Upper lobe of right lung (tissue), 1 donor: ENCODE data around the gene RBPMS2. TPM values are rescaled to one million over a fixed set of nuclear protein-coding genes. Genes with fewer than 3 reads are reported as not detected.

Experiments used
- ATAC-seq: fragments of 200-7000 bp; cut with Tn5 transposase; one replicate; pipeline ENCODE4 v1.9.1; 2020; ENCODE audit warnings: mild to moderate bottlenecking, moderate library complexity
- DNase-seq: peaks from one replicate; pipeline ENCODE4 v3.0.0-alpha.2; 2020
- H3K27ac ChIP-seq: fragments of 200-600 bp; one replicate; pipeline ENCODE4 v1.8.0; 2022
- H3K27me3 ChIP-seq: fragments of 200-600 bp; one replicate; pipeline ENCODE4 v1.8.0; 2022; ENCODE audit warnings: mild to moderate bottlenecking
- H3K36me3 ChIP-seq: fragments of 200-600 bp; one replicate; pipeline ENCODE4 v1.8.0; 2022
- H3K4me1 ChIP-seq: fragments of 200-600 bp; one replicate; pipeline ENCODE4 v1.8.0; 2022
- H3K4me3 ChIP-seq: fragments of 200-600 bp; one replicate; pipeline ENCODE4 v1.8.0; 2022; ENCODE audit warnings: mild to moderate bottlenecking
- H3K9me3 ChIP-seq: fragments of 200-600 bp; one replicate; pipeline ENCODE4 v1.8.0; 2022
- intact Hi-C: fragments of 100-400 bp; cut with DNase I; formaldehyde crosslinking; loops from one replicate; pipeline ENCODE4 v1.11.0; 2022
- total RNA-seq: library from RNA; stranded (reverse); fragmentation: NEBNext Ultra II Directional; extraction: Animal tissue kit (Norgen Biotek cat#: 25700); gene quantifications from one replicate; pipeline ENCODE4 v1.2.1, GENCODE V29; 2021
- TF ChIP-seq, protein P1 (sequence below): fragments of 200-600 bp; IDR thresholded peaks from one replicate; pipeline ENCODE4 v1.8.0; 2022; ENCODE audit warnings: antibody characterized with exemption
- donor health status: DM: no; HTN: yes; CAD: no; lungs with severe emphysema.

Gene RBPMS2
- total RNA-seq, 1 donor from 2014 or later: 4.5 TPM

DNA sequence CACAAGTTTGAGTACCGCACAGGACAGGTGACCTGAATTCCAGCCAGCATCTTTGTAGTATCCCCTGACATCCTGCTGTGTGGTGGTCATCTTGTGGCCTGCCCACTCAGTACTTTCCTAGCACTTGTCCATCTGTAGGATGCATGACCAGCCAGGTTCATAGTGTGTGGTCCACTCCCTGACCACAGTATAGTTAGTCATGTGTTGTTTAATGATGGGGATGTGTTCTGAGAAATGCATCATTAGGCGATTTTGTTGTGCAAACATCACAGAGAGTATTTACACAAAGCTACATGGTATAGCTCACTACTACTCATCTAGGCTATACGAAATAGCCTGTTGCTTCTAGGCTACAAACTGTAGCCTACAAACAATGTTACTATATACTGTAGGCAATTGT is 16.9 kb upstream of the RBPMS2 start:
- H3K27ac ChIP-seq: no peak overlapping the region
- DNase-seq: no peak
- no peaks in the 10 kb centered on the region for H3K9me3 ChIP-seq
- H3K4me1 ChIP-seq: no peaks in the 10 kb centered on the region
- no peaks in the 10 kb centered on the region for H3K36me3 ChIP-seq
- intact Hi-C loops: no loop called here
- H3K27me3 ChIP-seq: no peaks in the 10 kb centered on the region
- H3K4me3 ChIP-seq: no peak overlapping the region
- TF ChIP-seq, protein P1, sequence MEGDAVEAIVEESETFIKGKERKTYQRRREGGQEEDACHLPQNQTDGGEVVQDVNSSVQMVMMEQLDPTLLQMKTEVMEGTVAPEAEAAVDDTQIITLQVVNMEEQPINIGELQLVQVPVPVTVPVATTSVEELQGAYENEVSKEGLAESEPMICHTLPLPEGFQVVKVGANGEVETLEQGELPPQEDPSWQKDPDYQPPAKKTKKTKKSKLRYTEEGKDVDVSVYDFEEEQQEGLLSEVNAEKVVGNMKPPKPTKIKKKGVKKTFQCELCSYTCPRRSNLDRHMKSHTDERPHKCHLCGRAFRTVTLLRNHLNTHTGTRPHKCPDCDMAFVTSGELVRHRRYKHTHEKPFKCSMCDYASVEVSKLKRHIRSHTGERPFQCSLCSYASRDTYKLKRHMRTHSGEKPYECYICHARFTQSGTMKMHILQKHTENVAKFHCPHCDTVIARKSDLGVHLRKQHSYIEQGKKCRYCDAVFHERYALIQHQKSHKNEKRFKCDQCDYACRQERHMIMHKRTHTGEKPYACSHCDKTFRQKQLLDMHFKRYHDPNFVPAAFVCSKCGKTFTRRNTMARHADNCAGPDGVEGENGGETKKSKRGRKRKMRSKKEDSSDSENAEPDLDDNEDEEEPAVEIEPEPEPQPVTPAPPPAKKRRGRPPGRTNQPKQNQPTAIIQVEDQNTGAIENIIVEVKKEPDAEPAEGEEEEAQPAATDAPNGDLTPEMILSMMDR: no peak
- no peak for ATAC-seq

- Histone ChIP-seq H3K4me1 (no peaks in the 10 kb centered on the region), H3K27ac (no peak overlapping the region), H3K27me3 (no peaks in the 10 kb centered on the region), H3K9me3 (no peaks in the 10 kb centered on the region), H3K36me3 (no peaks in the 10 kb centered on the region), H3K4me3 (no peak overlapping the region)
- intact Hi-C loops: no loop called here
- ATAC-seq (no peak), DNase-seq (no peak)
- TF ChIP-seq, protein P1: no peak
Measured at GRCh38 chr15:64791401-64791800, 16.0 kb upstream of the RBPMS2 start.

DNA sequence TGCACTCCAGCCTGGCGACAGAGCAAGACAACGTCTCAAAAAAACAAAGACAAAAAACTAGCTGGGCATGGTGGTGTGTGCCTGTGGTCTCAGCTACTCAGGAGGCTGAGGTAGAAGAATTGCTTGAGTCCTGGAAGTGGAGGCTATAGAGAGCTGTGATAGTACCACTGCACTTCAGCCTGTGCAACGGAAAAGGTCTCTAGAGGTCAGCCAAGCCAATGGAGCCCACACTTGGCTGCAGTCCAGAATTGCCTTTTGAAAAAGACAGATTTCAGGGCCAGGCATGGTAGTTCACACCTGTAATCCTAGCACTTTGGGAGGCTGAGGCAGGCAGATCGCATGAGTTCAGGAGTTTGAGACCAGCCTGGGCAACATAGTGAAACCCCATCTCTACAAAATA is 8.4 kb upstream of the RBPMS2 start:
- ATAC-seq: no peak
- Histone ChIP-seq H3K4me1 (no peaks in the 10 kb centered on the region), H3K36me3 (no peaks in the 10 kb centered on the region), H3K9me3 (no peaks in the 10 kb centered on the region), H3K4me3 (no peak overlapping the region), H3K27ac (no peak overlapping the region), H3K27me3 (no peaks in the 10 kb centered on the region)
- intact Hi-C loops: no loop called here
- TF ChIP-seq, protein P1: no peak
- DNase-seq: no peak

DNA sequence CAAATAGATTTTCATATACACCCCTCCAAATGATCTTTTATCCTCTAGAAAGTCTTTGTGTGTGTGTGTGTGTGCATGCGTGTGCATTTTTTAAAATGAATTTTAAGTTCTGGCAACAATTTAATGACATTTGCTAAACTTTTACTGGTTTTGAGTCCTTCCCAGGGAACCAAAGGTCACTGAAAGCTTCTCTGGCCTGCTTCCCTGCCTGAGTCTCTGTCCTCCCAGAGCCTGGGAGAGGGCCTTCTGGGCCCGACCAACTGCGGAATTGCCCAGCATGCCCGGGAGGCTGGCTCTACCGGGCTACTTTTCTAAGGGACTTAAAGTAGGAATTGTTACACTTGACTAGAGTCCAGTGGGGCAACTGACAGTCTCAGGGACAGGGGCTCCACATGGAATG is 7.4 kb upstream of the RBPMS2 start:
- H3K27ac ChIP-seq: no peak overlapping the region
- H3K4me3 ChIP-seq: no peak overlapping the region
- no peaks in the 10 kb centered on the region for H3K9me3 ChIP-seq
- H3K27me3 ChIP-seq: no peaks in the 10 kb centered on the region
- ATAC-seq (no peak), DNase-seq (no peak)
- no peaks in the 10 kb centered on the region for H3K36me3 ChIP-seq
- no peaks in the 10 kb centered on the region for H3K4me1 ChIP-seq
- intact Hi-C loops: no loop called here
- TF ChIP-seq, protein P1: no peak

DNA sequence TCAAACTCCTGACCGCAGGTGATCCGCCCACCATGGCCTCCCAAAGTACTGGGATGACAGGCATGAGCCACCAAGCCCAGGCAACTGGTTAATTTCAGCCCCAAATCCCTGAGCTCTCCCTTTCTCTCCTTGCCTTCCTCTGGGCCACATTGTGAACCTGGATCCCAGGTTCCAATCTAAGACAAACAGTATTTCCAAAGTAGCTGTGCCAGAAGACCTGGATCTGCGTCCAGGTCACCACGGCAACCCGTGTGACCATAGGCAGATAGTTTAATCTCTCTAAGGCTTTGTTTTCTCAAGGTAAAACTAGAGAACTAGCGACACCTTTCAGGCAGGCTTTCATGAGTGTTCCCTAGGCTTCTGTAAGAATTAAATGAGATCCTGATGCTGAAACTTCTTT is 5.9 kb upstream of the RBPMS2 start:
- Histone ChIP-seq H3K9me3 (no peaks in the 10 kb centered on the region), H3K36me3 (no peaks in the 10 kb centered on the region), H3K27ac (no peak overlapping the region), H3K4me3 (no peak overlapping the region), H3K4me1 (peaks cover under 1% of the 10 kb centered on the region), H3K27me3 (peaks cover 4% of the 10 kb centered on the region)
- ATAC-seq (no peak), DNase-seq (no peak)
- TF ChIP-seq, protein P1: no peak
- intact Hi-C loops: no loop called here

GRCh38 chr15:64780600-64781156 is 5.3 kb upstream of the RBPMS2 start:
- Histone ChIP-seq H3K36me3 (no peaks in the 10 kb centered on the region), H3K27me3 (peaks cover 10% of the 10 kb centered on the region), H3K27ac (no peak overlapping the region), H3K4me3 (no peak overlapping the region), H3K9me3 (no peaks in the 10 kb centered on the region), H3K4me1 (peaks cover 5% of the 10 kb centered on the region)
- ATAC-seq (no peak), DNase-seq (no peak)
- TF ChIP-seq, protein P1: no peak
- intact Hi-C loops: no loop called here
